ENCODE results near the gene TSPO2. TPM values are rescaled to one million over a fixed set of nuclear protein-coding genes. Genes with fewer than 3 reads are reported as not detected.

Gene TSPO2
- not detected in 2 replicates for total RNA-seq

GRCh38 chr6:41042226-41043055, at the start of gene TSPO2:
Gene TSPO2, plus strand, starts transcription at chr6:41042467. Its CDS starts 519 bp downstream, at chr6:41042986.

DNA sequence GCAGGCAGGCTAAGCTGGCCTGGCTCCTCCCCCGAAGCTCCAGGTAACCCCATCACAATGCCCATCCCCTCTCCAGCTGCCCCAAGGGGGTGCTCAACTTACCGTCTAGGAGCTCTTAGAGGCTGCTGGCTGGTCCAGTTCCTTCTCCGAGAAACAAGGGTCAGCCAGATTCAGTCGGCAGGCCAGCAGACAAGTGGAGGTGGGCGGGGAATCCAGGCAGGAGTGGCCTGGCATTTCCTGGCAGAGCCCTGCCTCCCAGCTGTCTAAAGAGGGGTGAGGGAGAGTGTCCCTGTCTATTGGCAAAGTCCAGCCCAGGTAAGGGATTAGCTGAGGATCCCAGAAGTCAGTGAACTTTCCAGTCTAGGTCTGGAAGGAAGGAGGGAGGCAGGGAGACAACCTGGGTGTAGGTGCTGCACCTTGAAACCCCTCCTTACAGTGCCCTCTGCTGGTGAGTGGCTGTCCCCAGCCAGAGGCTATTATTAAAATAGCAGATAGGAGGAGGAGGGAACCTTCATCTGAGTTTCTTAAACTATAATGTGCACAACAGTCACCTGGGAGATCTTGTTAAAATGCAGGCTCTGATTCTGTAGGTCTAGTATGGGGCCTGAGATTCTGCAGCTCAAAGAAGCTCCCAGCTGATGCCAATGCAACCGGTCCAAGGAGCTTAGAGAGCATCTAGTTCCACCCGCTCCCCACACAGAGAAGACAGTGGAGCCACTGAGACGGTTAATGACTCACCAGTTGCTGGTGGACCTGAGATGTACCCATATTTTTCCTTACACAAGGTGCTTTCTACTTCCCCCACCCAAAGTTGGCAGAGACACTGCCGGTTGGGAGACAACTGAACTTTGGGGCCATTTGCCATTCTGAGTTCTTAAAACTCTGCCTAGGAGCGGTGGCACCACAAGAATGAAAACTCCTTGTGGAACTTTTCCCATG, 2.9 kb upstream of the TSPO2 start, which contains the start of gene UNC5CL:
Gene UNC5CL (minus strand): TSS at position 162 of the 939 bp plus-strand sequence. CDS start 4,147 bp downstream, outside the sequence.

DNA sequence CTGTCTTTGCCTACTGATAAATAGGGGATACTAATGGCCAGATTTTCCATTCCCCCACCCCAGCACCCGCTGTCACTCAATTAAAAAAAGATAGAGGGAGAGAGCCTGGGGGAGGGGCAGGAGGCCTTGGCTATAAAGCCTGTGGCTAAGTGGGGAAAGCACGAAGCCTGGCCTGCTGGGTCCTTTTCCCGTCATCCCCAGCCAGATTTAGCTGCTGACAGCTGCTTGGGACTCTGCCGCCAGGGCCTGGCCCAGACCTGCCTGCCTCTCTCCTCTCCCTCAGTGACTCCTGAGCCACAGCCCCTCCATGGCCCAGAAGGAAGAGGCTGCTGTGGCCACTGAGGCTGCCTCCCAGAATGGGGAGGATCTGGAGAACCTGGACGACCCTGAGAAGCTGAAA, 10.8 kb downstream of the TSPO2 start, which contains the start of gene APOBEC2:
Gene APOBEC2 (plus strand): TSS at position 162 of the 400 bp plus-strand sequence. CDS start 146 bp downstream, at position 308.

DNA sequence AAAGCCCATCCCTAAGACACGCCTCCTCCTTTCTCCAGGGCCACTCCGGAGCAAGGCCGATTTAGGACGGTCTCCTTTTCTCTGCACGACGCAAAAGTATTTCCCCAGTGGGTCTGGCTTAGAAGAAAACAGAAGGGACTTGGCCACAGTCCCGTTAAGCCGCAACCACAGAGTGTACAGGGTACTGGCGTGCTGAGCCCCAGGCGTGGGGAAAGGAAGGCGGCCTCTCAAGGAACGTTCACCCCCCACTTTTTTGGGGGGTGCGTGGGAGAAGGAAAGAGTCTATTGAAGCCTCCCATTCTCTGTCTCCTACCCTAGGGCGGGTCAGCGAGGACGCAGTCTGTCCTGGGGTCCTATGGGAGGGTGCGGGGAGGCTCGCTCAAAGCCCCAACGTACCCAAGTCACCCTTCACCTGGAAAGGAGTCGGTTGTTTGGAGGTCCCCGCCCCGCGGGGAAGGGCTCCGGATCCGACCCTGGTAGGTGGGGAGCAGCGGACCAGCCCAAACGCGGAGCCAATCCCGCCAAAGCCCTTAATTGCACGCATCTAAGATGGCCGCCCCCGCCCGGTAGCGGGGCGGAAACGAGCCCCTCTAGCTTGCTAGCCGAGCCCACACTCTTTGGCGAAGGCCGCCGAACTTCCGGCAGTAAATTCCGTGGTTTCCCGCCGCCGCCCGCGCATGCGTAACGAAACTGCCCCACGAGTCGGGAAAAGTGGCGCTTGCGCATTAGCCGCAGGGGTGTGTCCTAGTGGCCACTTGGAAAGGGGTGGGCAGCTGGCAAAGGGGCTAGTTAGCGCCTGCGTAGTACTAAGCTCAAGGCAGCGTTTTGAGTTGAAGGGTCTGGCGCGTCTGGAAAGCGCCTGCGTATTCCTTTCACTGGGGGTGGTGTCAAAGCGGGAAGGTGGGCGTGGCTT, 29.9 kb downstream of the TSPO2 start, which contains the start of gene OARD1:
Gene OARD1 (minus strand): TSS at position 434 of the 913 bp plus-strand sequence. CDS start 722 bp downstream, outside the sequence.

DNA sequence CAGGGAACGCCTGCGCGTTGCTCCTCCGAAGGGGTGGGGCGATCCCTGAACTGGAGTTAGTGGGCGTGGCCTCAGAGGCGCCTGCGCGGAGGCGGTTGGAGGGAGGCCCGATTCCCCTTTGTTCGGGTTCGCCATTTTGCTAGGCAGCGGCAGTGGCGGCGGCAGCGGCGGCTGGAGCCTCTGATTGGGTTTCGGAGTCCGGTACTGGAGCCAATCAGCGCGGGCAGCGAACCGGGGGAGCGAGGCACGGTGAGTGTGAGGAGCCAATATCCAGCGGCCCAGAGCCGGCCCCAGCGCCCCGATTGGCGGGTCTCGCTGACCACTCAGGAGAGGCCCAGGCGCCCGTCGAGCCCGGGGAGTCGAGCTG, 30.6 kb downstream of the TSPO2 start, which contains the start of gene NFYA:
Gene NFYA (plus strand): TSS at position 139 of the 367 bp plus-strand sequence. CDS start 6,116 bp downstream, outside the sequence.

Other genes starting within 250 kb of the TSPO2 start
- gene UNC5CL, start 3.2 kb upstream of the TSPO2 start, total RNA-seq, result under 0.01 and 0.07 TPM in 2 replicates
- gene APOBEC2, start 10.7 kb downstream of the TSPO2 start, total RNA-seq, result not detected in 2 replicates
- gene OARD1, start 29.9 kb downstream of the TSPO2 start, total RNA-seq, result 7.5 and 8.5 TPM in 2 replicates
- gene NFYA, start 30.5 kb downstream of the TSPO2 start, total RNA-seq, result 16.3 and 20.3 TPM in 2 replicates
- gene TREML1, start 111.9 kb downstream of the TSPO2 start, total RNA-seq, result not detected in 2 replicates
- not detected in 2 replicates for gene TREM2, start 120.6 kb downstream of the TSPO2 start, total RNA-seq
- gene TREML2, start 158.7 kb downstream of the TSPO2 start, total RNA-seq, result 0.07 TPM in 1 of 2 replicates, not detected in the other
- not detected in 2 replicates for gene TREML4, start 185.9 kb downstream of the TSPO2 start, total RNA-seq
- 1.5 and 19.5 TPM in 2 replicates for gene TREM1, start 244.2 kb downstream of the TSPO2 start, total RNA-seq